H1 (cell line): Measurements from ENCODE around the gene DOCK9. TPM values are rescaled to one million over a fixed set of nuclear protein-coding genes. Genes with fewer than 3 reads are reported as not detected.

Experiments
- NRF1 ChIP-seq: IDR thresholded peaks from 2 replicates; pipeline ENCODE4 v1.6.1; 2011; ENCODE audit warnings: mild to moderate bottlenecking, low read depth, low read length, improper control_type of control experiment
- TEAD4 ChIP-seq: IDR thresholded peaks from 2 replicates; pipeline ENCODE4 v1.6.1; 2012; ENCODE audit warnings: low read depth, low read length, inconsistent platforms, mixed read lengths
- polyA plus RNA-seq, 7 experiments: library from polyadenylated mRNA; depleted of rRNA in 3 of 7; stranded (reverse) in 5 of 7; unstranded in 2 of 7; fragments of >200 nt in 5 of 7; fragments of 200-250 nt in 2 of 7; gene quantifications; 1 replicate in 5 of 7; 2 replicates in 1 of 7; 4 replicates in 1 of 7; pipeline versions ENCODE4 v1.2.1 to v1.2.3, GENCODE V29; 2011 to 2013; ENCODE audit warnings: missing spikeins in 2 of 7, mixed read lengths in 2 of 7
- total RNA-seq: library from RNA; stranded (reverse); fragmentation: NEBNext Ultra II Directional; extraction: Animal tissue kit (Norgen Biotek cat#: 25700); gene quantifications from 2 replicates; pipeline ENCODE4 v1.2.1, GENCODE V29; 2021

The DOCK9 gene
- total and polyA plus RNA-seq, 2 of the 8 experiments (the other 6 are each of a cell fraction or from before 2014, with no cell fraction given): 21.6 to 31.5 TPM

- TF ChIP-seq NRF1: no peak
- no peak for TF ChIP-seq TEAD4
Measured at GRCh38 chr13:98796191-98796590, 181.7 kb downstream of the DOCK9 start (continued).
